HG03565 (cell line): ENCODE results near the gene CITED2.
"Not testable (repeated sequence)": the region's sequence is repeated elsewhere in the genome, so short reads cannot be mapped to it uniquely, and the experiment has no call there.

Experiments
- ATAC-seq: cut with Tn5 transposase; IDR thresholded peaks from one replicate; pipeline ENCODE4 v1.9.1; 2021; ENCODE audit warnings: mild to moderate bottlenecking, moderate library complexity; ENCODE audit not compliant: unreplicated experiment

The CITED2 gene

GRCh38 chr6:139374357-139375225, at the start of gene CITED2:
Gene CITED2 (minus strand): TSS chr6:139374648. CDS start chr6:139373944, 704 bp downstream.
- ATAC-seq, result peak; percentile 68

- no peak for ATAC-seq
Measured at GRCh38 chr6:139423037-139423703, 48.7 kb upstream of the CITED2 start.

- ATAC-seq, result no peak
Measured at GRCh38 chr6:139422105-139423036, 47.9 kb upstream of the CITED2 start.

- no peak for ATAC-seq
Measured at GRCh38 chr6:139418481-139419132, 44.2 kb upstream of the CITED2 start.

- ATAC-seq, result no peak
Measured at GRCh38 chr6:139416146-139416545, 41.7 kb upstream of the CITED2 start.

- ATAC-seq, result no peak
Measured at GRCh38 chr6:139415365-139415764, 40.9 kb upstream of the CITED2 start.

GRCh38 chr6:139412103-139412502, 37.7 kb upstream of the CITED2 start:
- ATAC-seq, result not testable (repeated sequence)

GRCh38 chr6:139409026-139409425, 34.6 kb upstream of the CITED2 start:
- no peak for ATAC-seq

- no peak for ATAC-seq
Measured at GRCh38 chr6:139407718-139408222, 33.3 kb upstream of the CITED2 start.

- no peak for ATAC-seq
Measured at GRCh38 chr6:139406577-139407343, 32.3 kb upstream of the CITED2 start.

GRCh38 chr6:139402876-139403386, 28.5 kb upstream of the CITED2 start:
- no peak for ATAC-seq

- ATAC-seq, result no peak
Measured at GRCh38 chr6:139398658-139399057, 24.2 kb upstream of the CITED2 start.

GRCh38 chr6:139395891-139396301, 21.4 kb upstream of the CITED2 start:
- ATAC-seq, result no peak

GRCh38 chr6:139395371-139395770, 20.9 kb upstream of the CITED2 start:
- ATAC-seq, result no peak

- no peak for ATAC-seq
Measured at GRCh38 chr6:139394027-139394649, 19.7 kb upstream of the CITED2 start.

- ATAC-seq, result peak; percentile 100
Measured at GRCh38 chr6:139392794-139393193, 18.3 kb upstream of the CITED2 start.

GRCh38 chr6:139391709-139392108, 17.3 kb upstream of the CITED2 start:
- no peak for ATAC-seq

GRCh38 chr6:139390447-139390846, 16.0 kb upstream of the CITED2 start:
- no peak for ATAC-seq

- no peak for ATAC-seq
Measured at GRCh38 chr6:139388384-139388783, 13.9 kb upstream of the CITED2 start.
